Gastrocnemius medialis (tissue), 4 donors: ENCODE data around the gene BMPER. TPM values are rescaled to one million over a fixed set of nuclear protein-coding genes. Genes with fewer than 3 reads are reported as not detected.

Source experiments
- ATAC-seq, 2 donors: fragments of 150-250 bp; one replicate each; pipeline ENCODE4 v1.9.1; 2016
- DNase-seq, 2 donors: peaks; one replicate each; pipeline ENCODE4 v3.0.0-alpha.2; 2019
- H3K27ac ChIP-seq, 4 donors: fragments of 200-600 bp; sonication (generic); 1 replicate in 1 of 4; 2 replicates in 3 of 4; pipeline ENCODE4 v1.5.1; 2016 to 2018; ENCODE audit warnings: mild to moderate bottlenecking in 2 of 4, moderate library complexity in 1 of 4
- H3K27me3 ChIP-seq, 3 donors: fragments of 200-600 bp; sonication (generic) in 2 of 3; 1 replicate in 1 of 3; 2 replicates in 2 of 3; pipeline versions ENCODE4 v1.5.1 to v1.6.0; 2016 to 2019; ENCODE audit warnings: mild to moderate bottlenecking in 1 of 3, moderate library complexity in 1 of 3
- H3K36me3 ChIP-seq, 2 donors: fragments of 200-600 bp; sonication (generic) in 1 of 2; one replicate each; pipeline ENCODE4 v1.5.1; 2017 to 2018
- H3K4me1 ChIP-seq, 2 donors: fragments of 200-600 bp; sonication (generic) in 1 of 2; one replicate each; pipeline ENCODE4 v1.5.1; 2016 to 2017; ENCODE audit warnings: mild to moderate bottlenecking in 2 of 2
- H3K4me3 ChIP-seq, 4 donors: fragments of 200-600 bp; sonication (generic) in 3 of 4; 1 replicate in 1 of 4; 2 replicates in 3 of 4; pipeline ENCODE4 v1.5.1; 2016 to 2019; ENCODE audit warnings: mild to moderate bottlenecking in 2 of 4
- H3K9me3 ChIP-seq, 3 donors: fragments of 200-600 bp; sonication (generic) in 2 of 3; 1 replicate in 1 of 3; 2 replicates in 2 of 3; pipeline ENCODE4 v1.5.1; 2016 to 2019
- CTCF ChIP-seq, 5 experiments: fragments of 450-650 bp in 3 of 5; fragments of 200-600 bp in 2 of 5; sonication (generic) in 2 of 5; IDR thresholded peaks in 4 of 5; conservative IDR thresholded peaks in 1 of 5; 1 replicate in 4 of 5; 2 replicates in 1 of 5; pipeline ENCODE4 v1.5.1; 2016 to 2019; ENCODE audit warnings: antibody characterized with exemption in 5 of 5, mild to moderate bottlenecking in 3 of 5, moderate library complexity in 3 of 5
- POLR2A ChIP-seq, 2 donors: fragments of 450-650 bp; IDR thresholded peaks; one replicate each; pipeline ENCODE4 v1.6.1; 2017; ENCODE audit warnings: antibody characterized with exemption in 2 of 2, mild to moderate bottlenecking in 2 of 2, moderate library complexity in 2 of 2
- in situ Hi-C, 4 donors: fragments of 200-750 bp; cut with MboI; loops; one replicate each; pipeline versions ENCODE4 v1.15.0 to v1.8.0; 2017; ENCODE audit warnings: low sequenced_read_pairs in 4 of 4
- intact Hi-C: fragments of 100-400 bp; cut with DNase I; formaldehyde crosslinking; loops from one replicate; pipeline ENCODE4 v1.15.1; 2023; ENCODE audit warnings: low total_unique reads
- total RNA-seq, 4 donors: library from RNA; depleted of rRNA; stranded (reverse); fragments of >200 nt; gene quantifications; one replicate each; pipeline versions ENCODE4 v1.1.0 to v1.2.3, GENCODE V29; 2016

The BMPER gene
- total RNA-seq, 4 donors from 2014 or later = 1.7 to 11.0 (median 4.5) TPM

GRCh38 chr7:33907625-33908024 is 2.3 kb downstream of the BMPER start:
- no peak overlapping the region for H3K4me3 ChIP-seq
- no peaks in the 10 kb centered on the region for H3K36me3 ChIP-seq
- DNase-seq (no peak), ATAC-seq (no peak)
- H3K27me3 ChIP-seq = peaks cover 3 to 8% (median 6%) of the 10 kb centered on the region in 3 donors
- peaks cover 0 to 12% of the 10 kb centered on the region in 2 donors for H3K4me1 ChIP-seq
- in situ Hi-C loops = no loop called here
- intact Hi-C loops = no loop called here
- H3K27ac ChIP-seq = no peak overlapping the region
- H3K9me3 ChIP-seq = no peaks in the 10 kb centered on the region
- TF ChIP-seq POLR2A (IDR thresholded peaks at IDR 0.05) = no peak
- TF ChIP-seq CTCF (IDR thresholded peaks at IDR 0.05 in 4 of 5, conservative IDR thresholded peaks at IDR 0.05 in 1 of 5) = no peak

- intact Hi-C loops (no loop called here), in situ Hi-C loops (no loop called here)
- H3K9me3 ChIP-seq = no peaks in the 10 kb centered on the region
- peaks cover 0 to 7% of the 10 kb centered on the region in 2 donors for H3K4me1 ChIP-seq
- TF ChIP-seq POLR2A (IDR thresholded peaks at IDR 0.05) (no peak), CTCF (IDR thresholded peaks at IDR 0.05 in 4 of 5, conservative IDR thresholded peaks at IDR 0.05 in 1 of 5) (no peak)
- no peak overlapping the region for H3K27ac ChIP-seq
- ATAC-seq = no peak
- no peak for DNase-seq
- no peak overlapping the region for H3K4me3 ChIP-seq
- no peaks in the 10 kb centered on the region for H3K36me3 ChIP-seq
- peaks cover 3 to 8% (median 6%) of the 10 kb centered on the region in 3 donors for H3K27me3 ChIP-seq
These were observed 4.0 kb downstream of the BMPER start for GRCh38 chr7:33909318-33909717.

GRCh38 chr7:33909755-33910154 is 4.4 kb downstream of the BMPER start:
- intact Hi-C loops (no loop called here), in situ Hi-C loops (no loop called here)
- H3K9me3 ChIP-seq = no peaks in the 10 kb centered on the region
- H3K27ac ChIP-seq = no peak overlapping the region
- peaks cover 0 to 7% of the 10 kb centered on the region in 2 donors for H3K4me1 ChIP-seq
- no peaks in the 10 kb centered on the region for H3K36me3 ChIP-seq
- ATAC-seq (no peak), DNase-seq (no peak)
- H3K4me3 ChIP-seq = no peak overlapping the region
- TF ChIP-seq CTCF (IDR thresholded peaks at IDR 0.05 in 4 of 5, conservative IDR thresholded peaks at IDR 0.05 in 1 of 5) (no peak), POLR2A (IDR thresholded peaks at IDR 0.05) (no peak)
- H3K27me3 ChIP-seq = peaks cover 3 to 8% (median 6%) of the 10 kb centered on the region in 3 donors

- DNase-seq (no peak), ATAC-seq (no peak)
- no peak overlapping the region for H3K4me3 ChIP-seq
- H3K9me3 ChIP-seq = no peaks in the 10 kb centered on the region
- peaks cover 0 to under 1% of the 10 kb centered on the region in 2 donors for H3K4me1 ChIP-seq
- intact Hi-C loops = no loop called here
- in situ Hi-C loops = no loop called here
- peaks cover 2 to 7% (median 3%) of the 10 kb centered on the region in 3 donors for H3K27me3 ChIP-seq
- H3K27ac ChIP-seq = no peak overlapping the region
- no peak for TF ChIP-seq POLR2A (IDR thresholded peaks at IDR 0.05)
- no peak for TF ChIP-seq CTCF (IDR thresholded peaks at IDR 0.05 in 4 of 5, conservative IDR thresholded peaks at IDR 0.05 in 1 of 5)
- H3K36me3 ChIP-seq = no peaks in the 10 kb centered on the region
These were observed 5.4 kb downstream of the BMPER start for GRCh38 chr7:33910756-33911155.
